ENCODE results near the gene F2RL2.

DNA sequence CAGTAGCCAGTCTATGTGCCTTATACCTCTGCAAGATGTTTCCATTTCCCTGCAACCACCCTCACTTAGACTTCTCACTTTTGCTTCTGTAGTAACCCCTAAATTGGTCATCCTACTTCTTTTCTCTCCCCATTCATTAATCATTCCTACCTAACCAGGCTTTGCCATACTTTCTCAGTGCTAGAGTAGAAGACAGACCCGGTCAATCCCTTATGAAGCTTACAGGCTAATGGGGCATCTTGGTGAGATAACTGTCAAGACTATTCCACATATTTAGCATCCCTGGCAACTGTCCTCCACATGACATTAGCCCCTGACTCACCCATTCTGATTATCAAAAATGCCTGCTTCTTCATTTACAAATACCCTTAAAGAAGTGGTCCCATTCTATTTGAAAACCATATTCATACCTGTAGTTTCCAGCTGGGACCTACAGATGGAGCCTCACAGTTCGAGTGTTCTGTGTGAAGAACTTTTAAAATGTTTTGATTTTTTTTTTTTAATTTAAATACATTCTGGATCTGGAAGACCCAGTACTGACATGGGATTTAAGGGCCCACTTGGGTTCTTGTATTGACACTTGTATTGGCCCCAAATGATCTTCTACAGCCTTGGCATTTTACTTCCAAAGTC is 21.0 kb downstream of the F2RL2 start:
- TF ChIP-seq, protein P1, sequence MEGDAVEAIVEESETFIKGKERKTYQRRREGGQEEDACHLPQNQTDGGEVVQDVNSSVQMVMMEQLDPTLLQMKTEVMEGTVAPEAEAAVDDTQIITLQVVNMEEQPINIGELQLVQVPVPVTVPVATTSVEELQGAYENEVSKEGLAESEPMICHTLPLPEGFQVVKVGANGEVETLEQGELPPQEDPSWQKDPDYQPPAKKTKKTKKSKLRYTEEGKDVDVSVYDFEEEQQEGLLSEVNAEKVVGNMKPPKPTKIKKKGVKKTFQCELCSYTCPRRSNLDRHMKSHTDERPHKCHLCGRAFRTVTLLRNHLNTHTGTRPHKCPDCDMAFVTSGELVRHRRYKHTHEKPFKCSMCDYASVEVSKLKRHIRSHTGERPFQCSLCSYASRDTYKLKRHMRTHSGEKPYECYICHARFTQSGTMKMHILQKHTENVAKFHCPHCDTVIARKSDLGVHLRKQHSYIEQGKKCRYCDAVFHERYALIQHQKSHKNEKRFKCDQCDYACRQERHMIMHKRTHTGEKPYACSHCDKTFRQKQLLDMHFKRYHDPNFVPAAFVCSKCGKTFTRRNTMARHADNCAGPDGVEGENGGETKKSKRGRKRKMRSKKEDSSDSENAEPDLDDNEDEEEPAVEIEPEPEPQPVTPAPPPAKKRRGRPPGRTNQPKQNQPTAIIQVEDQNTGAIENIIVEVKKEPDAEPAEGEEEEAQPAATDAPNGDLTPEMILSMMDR (IDR thresholded peaks at IDR 0.05) = peak in 1 of 3 experiments; percentile 16
- TF ChIP-seq POLR2A (IDR thresholded peaks at IDR 0.05) = no peak

Measured in testis (tissue), 2 donors.